ENCODE results near the gene SH3PXD2A.
"Not testable (repeated sequence)": the region's sequence is repeated elsewhere in the genome, so short reads cannot be mapped to it uniquely, and the experiment has no call there.

SH3PXD2A gene

DNA sequence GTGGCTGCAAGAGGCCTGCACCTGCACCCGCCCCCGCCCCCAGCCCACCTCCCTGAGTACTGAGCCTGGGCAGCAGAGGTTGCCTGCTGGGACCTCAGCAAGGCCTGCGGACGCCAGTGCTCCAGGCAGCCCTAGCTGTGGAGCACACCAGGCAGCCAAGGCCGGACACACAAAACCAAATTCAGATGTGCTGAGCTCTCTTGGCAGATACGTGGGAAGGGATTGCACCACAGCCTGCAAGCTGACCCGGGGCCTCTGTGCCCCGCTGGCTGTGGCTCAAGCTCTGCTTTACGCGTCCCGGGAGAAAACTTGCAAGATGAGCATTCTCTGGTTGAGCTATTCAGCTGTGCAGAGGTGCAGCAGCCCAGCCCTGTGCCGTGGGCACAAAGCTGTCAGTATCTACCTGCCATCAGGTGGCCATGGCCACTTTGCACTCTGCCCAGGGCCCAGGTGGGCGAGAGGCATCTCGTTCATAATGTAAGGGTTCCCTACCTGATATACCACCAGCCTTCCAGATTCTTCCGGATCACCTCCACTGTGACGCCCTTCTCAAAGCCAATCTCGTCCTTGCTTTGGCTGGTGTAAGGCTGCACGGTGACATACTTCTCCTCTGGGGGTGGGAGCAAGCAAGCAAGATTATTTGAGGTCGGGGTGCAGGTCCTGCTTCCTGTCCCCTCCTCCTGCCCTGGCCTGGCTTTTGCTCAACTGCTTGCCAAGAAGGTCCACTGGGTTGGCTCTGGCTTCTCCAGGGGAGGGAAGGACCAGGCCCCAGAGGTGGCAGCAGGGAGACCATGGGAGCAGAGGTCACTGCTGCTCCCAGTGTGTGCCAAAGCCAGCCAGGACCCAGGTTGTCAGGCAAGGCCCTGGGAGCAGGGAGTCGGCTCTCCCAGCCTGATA is 238.4 kb downstream of the SH3PXD2A start:
- DNase-seq, result no peak

DNA sequence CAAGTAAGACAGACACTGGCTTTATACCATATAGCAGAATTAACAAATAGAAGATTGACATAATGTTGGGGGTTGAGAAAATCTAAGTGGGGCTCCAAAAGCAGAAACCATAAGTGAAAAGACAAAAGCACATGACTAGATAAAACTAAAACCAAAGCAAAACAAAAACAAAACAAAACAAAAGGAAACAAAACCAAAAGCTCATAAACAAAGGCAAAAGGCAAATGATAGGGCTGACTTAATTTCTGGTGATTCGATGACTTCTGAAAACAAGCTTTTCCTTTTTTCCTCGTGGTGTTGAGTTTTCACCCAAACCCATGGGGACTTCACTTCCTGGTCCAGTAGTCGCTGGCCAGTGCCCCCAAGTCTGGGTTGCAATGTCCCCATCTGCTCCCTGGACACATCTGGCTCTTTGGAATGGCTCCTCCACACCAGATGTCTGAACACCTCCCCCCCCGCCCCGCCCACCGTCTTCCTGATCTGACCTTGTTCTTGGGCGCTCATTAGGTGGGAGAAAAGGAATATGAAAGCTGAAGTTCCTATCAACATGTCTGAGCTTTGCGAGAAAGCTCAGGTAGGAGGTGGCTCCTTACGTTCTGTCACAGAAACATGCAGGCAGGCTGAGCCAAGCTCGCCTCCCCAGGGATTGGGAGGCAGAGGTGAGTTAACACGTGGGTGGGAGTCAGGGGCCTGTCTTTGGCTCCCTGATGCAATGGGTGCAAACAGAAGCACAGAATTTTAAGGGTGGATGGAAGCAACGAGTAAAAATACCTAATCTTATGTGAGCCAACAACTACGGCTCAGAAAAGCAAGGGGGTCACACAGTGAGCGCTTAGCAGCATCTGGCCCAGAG is 240.8 kb downstream of the SH3PXD2A start:
- no peak for DNase-seq

DNA sequence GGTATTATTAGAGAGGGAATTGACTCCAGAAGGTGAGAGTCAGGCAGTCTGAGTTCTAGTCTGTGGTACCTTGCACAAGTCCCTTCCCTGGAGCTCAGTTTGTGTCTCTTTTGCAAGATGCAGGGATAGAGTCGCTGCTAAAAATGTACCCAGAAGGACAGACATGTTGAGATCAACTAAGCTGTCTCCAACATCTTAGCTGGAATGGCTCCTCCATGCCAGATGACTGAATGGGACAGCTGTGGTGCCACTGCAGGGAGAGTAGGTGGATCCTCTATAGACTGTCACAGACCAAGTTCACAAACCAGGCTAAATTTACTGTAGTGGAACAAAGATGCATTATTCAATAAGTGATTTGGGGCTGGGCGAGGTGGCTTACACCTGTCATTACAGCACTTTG is 241.8 kb downstream of the SH3PXD2A start:
- no peak for DNase-seq

DNA sequence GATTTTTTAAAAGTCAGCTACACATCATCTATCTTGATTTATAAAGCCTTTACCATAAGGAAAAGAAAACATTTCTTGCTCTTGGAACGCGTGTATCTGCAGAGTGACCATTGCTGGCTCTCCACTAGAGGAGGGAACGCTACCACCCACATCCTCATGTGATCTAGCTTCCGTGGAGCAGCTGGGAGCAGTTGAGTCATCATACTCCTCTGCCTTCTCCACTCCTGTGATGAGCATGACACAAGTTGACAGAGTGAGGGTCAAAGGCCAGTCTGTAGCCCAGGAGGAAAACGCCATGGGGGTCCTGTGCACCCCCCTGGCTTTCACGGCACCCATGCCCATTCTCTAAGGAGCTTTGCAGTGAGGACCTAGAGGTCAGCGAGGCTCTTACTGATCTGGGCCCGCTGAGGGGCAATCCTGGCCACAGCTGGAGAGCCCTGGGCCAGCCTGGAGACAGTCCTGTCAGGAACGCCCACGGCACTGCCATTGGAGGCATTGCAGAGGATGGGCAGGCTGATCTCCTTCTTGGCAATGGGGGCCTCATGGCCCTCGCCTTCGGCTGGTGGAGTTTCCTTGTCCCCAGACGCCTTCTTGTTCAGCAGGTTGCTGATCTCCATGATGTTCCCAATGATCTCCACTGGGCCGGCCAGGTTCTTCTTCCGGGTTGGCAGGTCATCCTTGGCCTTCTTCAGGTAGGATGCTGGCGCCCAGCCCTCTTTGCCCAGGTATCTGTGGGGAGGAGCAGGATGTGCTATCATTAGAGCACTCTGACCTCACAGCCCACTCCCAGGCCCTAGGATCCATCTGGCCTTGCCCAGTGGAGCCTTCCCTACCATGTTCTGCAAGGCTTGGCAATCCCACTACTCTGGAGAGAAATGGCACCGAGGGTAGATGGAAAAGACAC is 242.7 kb downstream of the SH3PXD2A start:
- DNase-seq, result no peak

DNA sequence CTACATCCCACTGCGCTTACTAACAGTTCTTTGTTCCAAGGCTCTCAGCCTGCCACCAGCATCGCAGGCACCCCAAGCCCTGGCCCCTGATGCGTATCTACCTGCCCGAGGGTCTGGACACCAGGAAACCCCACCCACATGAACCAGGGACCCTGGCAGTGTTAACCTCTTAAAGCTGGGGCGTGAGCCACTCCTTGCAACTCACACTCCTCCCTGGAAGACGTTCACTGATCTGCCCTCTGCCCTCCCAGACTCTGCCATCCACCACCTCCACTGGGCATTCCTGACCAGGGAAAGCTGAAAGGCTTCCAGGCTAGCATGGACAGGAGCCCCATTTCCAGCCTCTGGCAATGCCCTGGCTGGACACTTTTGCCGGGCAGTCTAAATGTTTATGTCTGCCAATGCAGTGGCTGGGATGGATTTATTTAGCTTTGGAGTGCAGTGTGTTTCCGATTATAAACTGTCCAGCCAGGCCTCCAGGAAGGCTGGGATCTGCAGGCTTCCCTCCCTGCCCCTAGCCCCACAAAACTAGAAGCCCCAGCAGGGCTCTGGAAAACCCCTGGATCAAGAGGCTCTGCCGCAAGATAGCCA is 244.4 kb downstream of the SH3PXD2A start:
- no peak for DNase-seq

DNA sequence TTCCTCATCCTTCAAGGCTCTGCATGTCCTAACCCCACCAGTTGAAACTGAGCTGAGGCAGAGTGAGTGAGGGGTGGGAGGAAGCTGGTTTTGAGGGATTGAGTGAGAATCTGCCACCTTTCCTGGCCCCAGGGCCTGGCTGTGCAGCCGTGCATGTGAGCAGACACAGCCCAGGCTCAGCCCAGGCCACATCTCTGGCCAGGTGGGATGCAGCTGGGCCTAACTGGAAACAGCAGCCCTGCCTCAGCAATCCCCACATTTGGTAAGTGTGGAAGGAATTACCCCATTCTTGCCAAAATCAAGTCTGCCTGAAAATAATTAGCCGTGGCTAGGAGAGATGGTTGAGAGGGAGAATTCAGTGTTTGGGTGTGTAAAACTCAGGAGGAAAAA is 245.3 kb downstream of the SH3PXD2A start:
- DNase-seq, result no peak

DNA sequence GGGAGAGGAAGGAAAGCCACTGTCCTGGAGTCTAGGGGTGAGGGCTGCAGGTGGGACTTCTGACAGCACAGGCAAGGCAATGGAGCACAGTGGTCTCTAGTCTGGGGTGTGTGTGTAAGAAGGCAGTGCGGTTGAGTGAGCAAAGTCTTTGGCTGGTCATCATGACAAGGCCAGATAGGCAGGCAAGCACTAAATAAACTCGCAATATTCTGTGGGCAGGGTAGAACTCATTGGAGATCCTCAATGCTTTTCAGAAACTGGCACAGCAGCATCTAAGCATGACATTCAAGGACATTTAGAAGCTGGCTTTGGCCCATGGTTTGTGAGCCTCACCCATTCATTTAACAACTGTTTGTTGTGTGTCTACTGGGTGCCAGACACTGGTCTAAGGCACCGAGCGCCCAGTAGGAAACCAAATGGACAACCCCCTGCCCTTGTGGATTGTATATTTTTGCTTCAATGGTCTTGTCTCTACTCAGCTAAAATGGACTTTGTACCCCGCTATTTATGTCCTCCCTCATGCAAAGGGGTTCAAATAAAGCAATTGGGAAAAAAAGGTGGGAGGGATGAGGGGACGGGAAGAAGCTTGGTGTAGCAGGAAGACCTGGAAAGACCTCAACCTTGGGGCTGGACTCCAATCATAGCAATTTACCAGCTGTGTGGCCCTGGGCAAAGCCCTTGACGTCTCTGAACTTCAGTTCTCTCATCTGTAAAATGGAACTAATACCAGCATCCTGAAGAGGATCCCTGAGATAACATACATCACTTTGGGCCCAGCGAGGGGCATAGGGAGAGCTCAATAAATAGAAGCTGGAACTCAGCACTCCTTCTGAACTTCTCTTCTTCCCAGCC is 245.9 kb downstream of the SH3PXD2A start:
- no peak for DNase-seq

DNA sequence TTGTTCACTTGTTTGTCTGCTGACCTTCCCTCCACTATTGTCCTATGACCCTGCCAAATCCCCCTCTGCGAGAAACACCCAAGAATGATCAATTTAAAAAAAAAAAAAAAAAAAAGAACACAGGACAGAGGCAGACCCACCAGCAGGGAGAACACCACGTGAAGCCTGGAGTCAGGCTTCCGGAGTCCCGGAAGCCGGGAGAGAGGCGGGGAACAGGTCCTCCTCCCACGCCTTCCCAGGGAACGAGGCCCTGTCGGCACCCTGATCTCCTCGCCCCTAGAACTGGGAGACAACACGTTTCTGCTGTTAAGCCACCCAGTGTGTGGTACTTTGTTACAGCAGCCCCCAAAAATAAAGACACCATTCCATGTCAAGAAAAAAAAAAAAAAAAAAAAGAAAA is 247.3 kb downstream of the SH3PXD2A start:
- not testable (repeated sequence) for DNase-seq

DNA sequence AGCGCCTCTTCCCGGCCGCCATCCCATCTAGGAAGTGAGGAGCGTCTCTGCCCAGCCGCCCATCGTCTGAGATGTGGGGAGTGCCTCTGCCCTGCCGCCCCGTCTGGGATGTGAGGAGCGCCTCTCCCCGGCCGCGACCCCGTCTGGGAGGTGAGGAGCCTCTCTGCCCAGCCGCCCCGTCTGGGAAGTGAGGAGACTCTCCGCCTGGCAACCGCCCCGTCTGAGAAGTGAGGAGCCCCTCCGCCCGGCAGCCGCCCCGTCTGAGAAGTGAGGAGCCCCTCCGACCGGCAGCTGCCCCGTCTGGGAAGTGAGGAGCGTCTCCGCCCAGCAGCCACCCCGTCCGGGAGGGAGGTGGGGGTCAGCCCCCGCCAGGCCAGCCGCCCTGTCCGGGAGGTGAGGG is 248.3 kb downstream of the SH3PXD2A start:
- not testable (repeated sequence) for DNase-seq

DNA sequence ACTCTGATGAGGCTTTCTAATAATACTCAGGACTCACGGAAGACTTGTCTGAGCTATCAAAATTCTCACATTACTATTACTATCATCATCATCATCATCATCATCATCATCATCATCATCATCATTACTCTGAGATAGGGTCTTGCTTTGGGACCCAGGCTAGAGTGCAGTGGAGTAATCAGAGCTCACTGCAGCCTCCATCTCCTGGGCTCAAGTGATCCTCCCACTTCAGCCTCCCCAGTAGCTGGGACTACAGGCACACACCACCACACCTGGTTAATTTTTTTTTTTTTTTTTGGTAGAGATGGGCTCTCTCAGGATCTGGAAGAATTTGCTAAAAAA is 249.3 kb downstream of the SH3PXD2A start:
- DNase-seq, result not testable (repeated sequence)

DNA sequence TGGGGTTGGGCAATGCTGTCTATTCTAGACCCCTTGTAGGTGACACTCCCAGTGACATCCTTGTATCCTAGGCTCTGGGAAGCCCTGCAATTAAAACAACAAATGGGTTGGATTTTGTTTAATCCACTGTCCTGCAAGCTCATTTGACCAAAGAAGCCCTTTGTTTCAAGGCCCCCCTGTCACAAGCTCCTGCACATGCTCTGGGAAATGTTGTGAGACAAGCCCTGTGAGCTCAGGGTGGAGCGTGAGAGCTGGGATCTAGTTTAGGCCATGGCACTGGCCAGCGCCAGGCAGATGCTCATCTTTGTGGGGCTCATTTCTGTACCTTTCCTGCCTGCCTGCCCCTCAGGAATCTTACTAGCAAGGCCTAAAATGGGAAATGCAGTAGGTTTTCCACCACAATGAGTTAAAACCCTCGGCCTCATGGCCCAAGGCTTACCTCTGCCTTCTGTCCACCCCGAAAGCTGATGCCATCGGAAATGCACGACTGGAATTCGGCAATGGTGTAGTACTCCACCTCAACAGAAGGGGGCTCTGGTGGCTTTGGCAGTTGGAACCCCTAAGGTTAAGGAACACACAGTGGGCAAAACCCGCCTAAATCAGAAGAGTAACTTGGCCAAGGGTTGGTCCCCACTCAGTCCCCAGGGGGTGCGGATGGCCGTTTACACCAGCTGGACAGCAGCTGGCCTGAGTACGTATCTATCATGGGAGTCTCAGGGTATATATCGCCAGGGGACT is 249.8 kb downstream of the SH3PXD2A start:
- peak; percentile 12 to 22 for DNase-seq

DNA sequence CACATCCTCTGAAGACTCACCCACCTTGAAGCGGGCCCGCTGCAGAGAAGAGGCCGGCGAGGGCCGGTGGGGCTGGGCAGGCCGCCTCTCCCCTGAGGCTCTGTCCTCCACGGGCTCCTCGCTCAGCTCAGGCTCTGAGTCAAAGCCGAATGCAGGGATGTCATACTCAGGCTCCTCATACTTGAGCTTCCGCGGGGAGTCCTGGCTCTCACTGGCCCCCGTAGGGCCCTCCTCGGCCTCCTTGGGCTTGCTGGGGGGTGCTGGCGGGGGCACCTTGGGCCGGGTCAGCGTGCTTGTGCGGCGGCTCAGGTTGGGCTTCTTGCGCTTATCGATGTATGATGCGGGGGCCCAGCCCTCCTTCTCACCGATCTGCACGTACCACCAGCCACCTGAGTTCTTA is 252.0 kb downstream of the SH3PXD2A start:
- DNase-seq, result no peak

DNA sequence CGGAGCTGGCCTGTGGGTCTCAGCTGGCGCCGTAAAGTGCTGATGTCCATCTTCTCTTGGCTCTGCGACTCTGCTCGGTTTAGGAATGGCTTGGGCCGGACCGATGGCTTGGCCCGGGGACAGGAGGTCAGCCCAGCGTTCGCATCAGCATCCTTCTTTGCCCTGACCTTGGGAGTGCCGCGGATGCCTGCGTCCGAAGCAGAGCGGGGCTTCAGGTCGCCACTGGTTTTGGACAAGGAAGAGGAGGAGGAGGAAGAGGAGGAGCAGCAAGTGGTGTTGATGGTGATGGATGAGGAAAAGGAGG is 252.6 kb downstream of the SH3PXD2A start:
- no peak for DNase-seq

DNA sequence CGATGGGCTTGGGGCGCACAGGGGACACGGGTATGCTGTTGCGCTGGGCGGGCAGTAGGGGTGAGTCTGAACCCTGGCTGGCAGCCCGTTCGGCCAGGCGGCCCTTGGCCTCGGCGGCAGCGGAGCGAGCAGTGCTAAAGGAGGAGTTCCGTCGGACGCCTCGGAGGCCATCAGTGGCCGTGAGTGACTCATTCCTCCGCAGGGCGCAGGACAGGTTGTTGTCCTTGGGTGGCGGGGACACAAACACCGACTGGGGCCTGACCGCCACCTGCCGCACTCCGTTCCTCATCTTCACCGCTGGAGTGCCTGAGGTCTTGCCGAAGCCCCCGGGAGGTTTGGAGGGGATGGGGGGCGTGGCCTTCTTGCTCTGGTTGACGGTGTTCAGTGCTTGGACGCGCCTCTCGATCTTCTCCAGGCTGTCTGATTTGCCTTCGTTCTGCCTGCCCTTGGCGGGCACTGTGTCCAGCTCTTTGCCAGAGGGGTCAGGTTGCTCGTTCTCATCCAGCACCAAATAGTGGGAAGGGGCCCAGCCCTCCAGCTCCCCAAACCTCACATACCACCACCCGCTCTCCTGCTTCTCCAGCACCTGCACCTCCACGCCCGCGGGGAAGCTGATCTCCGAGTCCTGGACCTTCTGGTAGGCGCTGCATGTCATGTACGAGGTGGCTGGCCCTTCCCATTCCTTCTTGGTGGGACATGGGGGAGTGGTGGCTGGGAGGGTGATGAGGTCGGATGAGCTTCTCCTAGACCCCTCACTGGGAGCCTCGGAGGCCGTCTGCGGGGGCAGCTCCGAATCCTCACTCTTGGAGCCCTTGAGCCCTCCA is 253.1 kb downstream of the SH3PXD2A start:
- no peak for DNase-seq

DNA sequence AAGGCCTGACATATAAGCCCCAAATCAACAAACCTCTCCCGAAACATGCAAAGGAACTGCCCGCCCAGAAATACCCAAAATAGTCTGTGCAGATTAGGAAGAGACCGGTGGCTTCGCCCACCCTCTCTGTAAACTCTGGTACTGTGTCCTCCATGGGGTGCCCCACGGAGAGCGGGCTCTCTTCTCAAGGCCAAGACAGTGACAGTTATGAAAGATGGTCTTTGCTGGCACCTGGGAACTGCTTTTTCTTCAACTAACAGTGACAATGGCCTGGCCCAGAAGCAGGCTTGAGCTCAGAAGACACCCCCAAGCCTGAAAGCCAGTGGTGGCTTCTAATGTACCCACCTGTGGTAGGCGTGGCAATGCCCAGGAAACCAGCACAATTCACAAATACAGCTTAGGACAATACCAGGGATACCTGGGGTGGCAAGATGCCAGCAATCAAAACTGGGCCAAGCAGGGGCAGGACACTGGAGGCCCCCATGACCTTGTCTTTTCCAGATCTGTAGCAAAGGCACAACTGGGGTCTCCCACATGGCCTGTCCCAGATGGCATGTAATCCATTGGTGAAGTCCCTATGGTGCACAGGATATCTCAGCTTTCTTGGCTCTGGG is 254.3 kb downstream of the SH3PXD2A start:
- no peak for DNase-seq

DNA sequence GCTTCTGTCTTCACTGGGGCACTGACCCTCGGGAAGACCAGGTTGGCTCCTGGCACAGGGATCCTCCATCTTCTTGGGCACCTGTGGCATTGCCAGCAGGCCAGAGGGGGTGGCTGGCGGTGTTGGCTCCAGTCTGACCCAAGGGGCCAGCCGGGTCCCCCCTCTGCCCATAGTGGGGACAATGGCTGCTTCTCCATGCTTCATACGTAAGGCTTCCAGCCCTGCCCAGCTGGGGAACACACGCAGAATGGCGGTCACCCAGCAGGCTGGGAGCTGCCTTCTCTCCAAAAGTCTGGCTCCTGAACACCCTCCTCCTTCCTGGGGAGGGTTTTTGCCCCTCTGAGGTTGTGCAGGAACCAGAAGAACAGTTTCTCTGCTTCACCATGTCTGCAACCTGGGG is 255.1 kb downstream of the SH3PXD2A start:
- DNase-seq, result no peak

DNA sequence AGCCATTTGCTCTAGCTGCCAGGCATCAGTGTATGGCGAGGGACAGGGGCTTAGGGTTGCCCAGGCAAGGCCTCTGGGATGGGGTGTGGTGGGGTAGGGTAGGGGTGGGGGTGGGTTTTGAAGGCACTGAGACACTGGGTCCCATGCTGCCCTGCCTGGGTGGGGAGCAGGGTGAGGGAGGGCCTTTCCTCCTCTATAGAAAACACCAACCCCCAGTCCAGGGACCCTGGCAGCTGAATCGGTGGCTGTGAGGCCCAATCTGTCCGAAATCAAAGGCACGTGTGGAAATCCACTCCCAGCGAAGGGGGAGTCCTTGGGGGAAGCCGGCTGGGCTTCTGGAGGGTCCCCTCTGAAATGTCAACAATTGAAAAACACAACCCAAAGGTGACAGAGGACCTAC is 255.5 kb downstream of the SH3PXD2A start:
- DNase-seq, result no peak

DNA sequence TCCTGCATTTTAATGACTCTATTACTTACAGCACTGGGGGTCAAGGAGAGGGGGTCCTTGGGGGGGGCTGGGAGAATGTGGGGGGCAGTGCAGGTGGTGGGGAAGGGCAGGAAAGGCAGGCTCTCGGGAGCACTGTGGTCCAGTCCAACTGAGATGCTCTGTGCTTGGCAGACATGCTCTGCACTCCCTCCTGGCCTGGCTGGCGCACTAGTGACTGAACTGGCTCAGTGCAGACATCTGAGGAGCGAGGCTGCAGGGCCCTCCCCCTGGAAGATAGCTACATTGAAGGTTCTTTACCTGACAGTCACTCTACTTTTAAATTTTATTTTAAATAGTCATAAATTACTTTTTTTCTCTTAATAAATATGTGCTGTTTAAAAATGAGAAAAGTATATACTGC is 256.2 kb downstream of the SH3PXD2A start:
- DNase-seq, result no peak

DNA sequence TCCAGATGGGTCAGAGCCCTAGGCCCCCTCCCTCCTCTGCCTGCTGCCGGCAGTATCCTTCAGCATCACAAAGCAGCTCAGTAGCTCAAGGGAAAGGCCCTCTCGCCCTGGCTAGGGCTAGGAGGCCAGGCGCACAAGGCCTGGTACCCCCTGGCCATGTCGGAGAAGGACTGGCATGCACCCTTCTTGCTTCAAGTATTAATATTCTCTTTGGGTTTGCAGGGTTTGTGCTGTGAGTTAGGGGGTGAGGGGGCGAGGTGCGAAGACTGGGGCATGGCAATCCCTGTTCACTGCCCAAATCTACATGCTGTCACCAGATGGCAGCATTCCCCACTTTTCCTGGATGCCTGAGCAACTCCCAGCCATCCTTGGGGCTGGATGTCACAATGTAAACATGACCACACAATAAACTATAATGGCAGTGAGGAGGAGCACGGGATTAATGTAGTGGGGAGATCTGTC is 256.7 kb downstream of the SH3PXD2A start:
- no peak for DNase-seq

DNA sequence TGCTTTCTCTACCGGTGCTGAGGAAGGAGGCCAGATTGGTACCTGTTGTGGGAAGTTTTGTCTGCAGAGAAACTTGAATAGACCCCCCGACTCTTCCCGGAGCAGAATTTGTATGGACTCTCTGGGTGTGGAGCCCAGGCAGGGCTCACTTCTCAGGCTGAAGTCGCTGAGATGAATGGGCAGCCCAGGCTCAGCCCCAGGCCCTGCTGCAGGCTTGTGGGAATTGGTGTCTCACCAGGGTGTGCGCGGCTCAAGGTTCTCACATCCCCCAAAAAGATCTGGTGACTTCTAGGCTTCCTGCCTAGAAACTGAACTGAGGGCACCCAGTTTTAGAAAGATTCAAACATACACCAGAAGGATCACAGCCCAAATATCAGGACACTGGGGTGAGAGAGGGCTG is 258.4 kb downstream of the SH3PXD2A start:
- no peak for DNase-seq

Measured in stimulated activated CD4-positive, alpha-beta T cell treated with anti-CD3 and anti-CD28 coated beads, Interleukin-4, amount 100 ng/mL, for 4 hours (primary cell).